Trophoblast cell (in vitro differentiated cells and primary cell): ENCODE measurements around the gene TMEM38B.
A peak's percentile ranks its signal among the peaks of the same experiment; 100 is the strongest.

Source experiments
- DNase-seq, 2 donors: peaks; one replicate each; pipeline ENCODE4 v3.0.0-alpha.2; 2016
- H2AFZ ChIP-seq: 2 replicates; pipeline ENCODE4 v1.6.1; 2013; ENCODE audit warnings: low read length, moderate library complexity, mild to moderate bottlenecking; ENCODE audit not compliant: insufficient read depth, poor library complexity
- H2AK5ac ChIP-seq: 2 replicates; pipeline ENCODE4 v1.6.1; 2013; ENCODE audit warnings: mild to moderate bottlenecking, low read length
- H2BK120ac ChIP-seq: 2 replicates; pipeline ENCODE4 v1.6.1; 2013; ENCODE audit warnings: low read length, mild to moderate bottlenecking, moderate library complexity; ENCODE audit not compliant: insufficient read depth, poor library complexity
- H2BK12ac ChIP-seq: 2 replicates; pipeline ENCODE4 v1.6.1; 2013; ENCODE audit warnings: mild to moderate bottlenecking, low read length, moderate library complexity
- H2BK5ac ChIP-seq: 2 replicates; pipeline ENCODE4 v1.6.1; 2013; ENCODE audit warnings: low read length, low read depth, moderate library complexity, mild to moderate bottlenecking; ENCODE audit not compliant: poor library complexity
- H3K14ac ChIP-seq: 2 replicates; pipeline ENCODE4 v1.6.1; 2013; ENCODE audit warnings: mild to moderate bottlenecking, low read length
- H3K18ac ChIP-seq: 2 replicates; pipeline ENCODE4 v1.6.1; 2013; ENCODE audit warnings: mild to moderate bottlenecking, low read length
- H3K23ac ChIP-seq: 2 replicates; pipeline ENCODE4 v1.6.1; 2013; ENCODE audit warnings: low read length
- H3K27ac ChIP-seq: 2 replicates; pipeline ENCODE4 v1.5.1; 2013; ENCODE audit warnings: low read depth, mild to moderate bottlenecking, inconsistent platforms, low read length, moderate library complexity
- H3K27me3 ChIP-seq: 2 replicates; pipeline ENCODE4 v1.6.1; 2013; ENCODE audit warnings: inconsistent platforms, mild to moderate bottlenecking, low read length, moderate library complexity; ENCODE audit not compliant: insufficient read depth
- H3K36me3 ChIP-seq, 2 experiments: 1 replicate in 1 of 2; 2 replicates in 1 of 2; pipeline ENCODE4 v1.6.1; 2013; ENCODE audit warnings: low read length in 2 of 2, mild to moderate bottlenecking in 2 of 2, moderate library complexity in 1 of 2; ENCODE audit not compliant: insufficient read depth in 2 of 2, control insufficient read depth in 1 of 2
- H3K4ac ChIP-seq: 2 replicates; pipeline ENCODE4 v1.6.1; 2013; ENCODE audit warnings: low read depth, mild to moderate bottlenecking, low read length, moderate library complexity
- H3K4me1 ChIP-seq, 2 experiments: 1 replicate in 1 of 2; 2 replicates in 1 of 2; pipeline ENCODE4 v1.6.1; 2013; ENCODE audit warnings: low read length in 2 of 2, mild to moderate bottlenecking in 2 of 2, moderate library complexity in 1 of 2; ENCODE audit not compliant: insufficient read depth in 2 of 2, control insufficient read depth in 1 of 2
- H3K4me2 ChIP-seq: 2 replicates; pipeline ENCODE4 v1.6.1; 2013; ENCODE audit warnings: inconsistent platforms, mild to moderate bottlenecking, low read length, moderate library complexity
- H3K4me3 ChIP-seq: 2 replicates; pipeline ENCODE4 v1.5.1; 2013; ENCODE audit warnings: mild to moderate bottlenecking, low read depth, low read length, inconsistent platforms
- H3K79me1 ChIP-seq: one replicate; pipeline ENCODE4 v1.6.1; 2013; ENCODE audit warnings: low read length
- H3K79me2 ChIP-seq: 2 replicates; pipeline ENCODE4 v1.6.1; 2013; ENCODE audit warnings: low read length, mild to moderate bottlenecking; ENCODE audit not compliant: control insufficient read depth, insufficient read depth, poor library complexity
- H3K9ac ChIP-seq: 2 replicates; pipeline ENCODE4 v1.6.1; 2013; ENCODE audit warnings: mild to moderate bottlenecking, low read length
- H3K9me3 ChIP-seq: 2 replicates; pipeline ENCODE4 v1.6.1; 2013; ENCODE audit warnings: low read depth, mild to moderate bottlenecking, control low read depth, inconsistent platforms, low read length; ENCODE audit not compliant: insufficient read depth
- H4K12ac ChIP-seq: 2 replicates; pipeline ENCODE4 v1.6.1; 2013; ENCODE audit warnings: low read depth, mild to moderate bottlenecking, low read length, moderate library complexity
- H4K8ac ChIP-seq: 2 replicates; pipeline ENCODE4 v1.6.1; 2013; ENCODE audit warnings: low read depth, mild to moderate bottlenecking, low read length, moderate library complexity
- H4K91ac ChIP-seq: one replicate; pipeline ENCODE4 v1.6.1; 2013; ENCODE audit warnings: low read depth, mild to moderate bottlenecking, low read length, moderate library complexity
- WGBS: extraction: QIAGEN DNeasy Blood & Tissue Kit; methylation state at CpG from one replicate; pipeline ENCODE4 v1.1.7; 2013; ENCODE audit warnings: missing lambda C conversion rate; ENCODE audit not compliant: insufficient read length, insufficient coverage; ENCODE audit errors: extremely low coverage; 5-methylcytosine and 5-hydroxymethylcytosine counted together

The TMEM38B gene

GRCh38 chr9:105678781-105679180, 15.6 kb upstream of the TMEM38B start:
- Histone ChIP-seq H2BK12ac (no peak overlapping the region), H3K4ac (no peak overlapping the region), H3K9me3 (no peaks in the 10 kb centered on the region), H3K27ac (no peak overlapping the region), H3K18ac (no peak overlapping the region), H3K79me2 (no peaks in the 10 kb centered on the region), H3K9ac (no peak overlapping the region), H2AFZ (no peak overlapping the region), H4K91ac (no peak overlapping the region), H3K23ac (no peak overlapping the region), H3K36me3 (no peaks in the 10 kb centered on the region), H3K4me1 (no peaks in the 10 kb centered on the region), H3K14ac (no peak overlapping the region), H4K8ac (no peak overlapping the region), H3K4me3 (no peak overlapping the region), H2BK120ac (no peak overlapping the region), H2AK5ac (no peak overlapping the region), H3K27me3 (no peaks in the 10 kb centered on the region), H2BK5ac (no peak overlapping the region), H4K12ac (no peak overlapping the region), H3K4me2 (no peak overlapping the region), H3K79me1 (no peaks in the 10 kb centered on the region)
- no CpG with 5 or more reads among the region's 1 CpG for WGBS
- peak in 1 of 2 donors; percentile 51 for DNase-seq

GRCh38 chr9:105679257-105680022, 14.9 kb upstream of the TMEM38B start:
- H3K9me3 ChIP-seq, result no peaks in the 10 kb centered on the region
- no CpG with 5 or more reads among the region's 8 CpGs for WGBS

GRCh38 chr9:105681313-105681712, 13.0 kb upstream of the TMEM38B start:
- Histone ChIP-seq H3K4me2 (no peak overlapping the region), H3K79me1 (no peaks in the 10 kb centered on the region), H3K27ac (no peak overlapping the region), H3K23ac (no peak overlapping the region), H4K91ac (no peak overlapping the region), H2AFZ (no peak overlapping the region), H4K8ac (no peak overlapping the region), H3K9ac (no peak overlapping the region), H3K18ac (no peak overlapping the region), H2BK120ac (no peak overlapping the region), H3K27me3 (no peaks in the 10 kb centered on the region), H3K4me3 (no peak overlapping the region), H2BK12ac (no peak overlapping the region), H3K9me3 (no peaks in the 10 kb centered on the region), H2AK5ac (no peak overlapping the region), H4K12ac (no peak overlapping the region), H3K79me2 (no peaks in the 10 kb centered on the region), H2BK5ac (no peak overlapping the region), H3K36me3 (no peaks in the 10 kb centered on the region), H3K4ac (no peak overlapping the region), H3K4me1 (no peaks in the 10 kb centered on the region), H3K14ac (no peak overlapping the region)
- no CpG with 5 or more reads among the region's 2 CpGs for WGBS
- DNase-seq, result no peak

More at GRCh38 chr9:105679257-105680022, 14.9 kb upstream of the TMEM38B start:
- H3K14ac ChIP-seq, result no peak overlapping the region
- H2BK120ac ChIP-seq, result no peak overlapping the region
- no peak overlapping the region for H2BK5ac ChIP-seq
- H3K27me3 ChIP-seq, result no peaks in the 10 kb centered on the region
- H3K27ac ChIP-seq, result no peak overlapping the region
- no peaks in the 10 kb centered on the region for H3K79me2 ChIP-seq
- H2AFZ ChIP-seq, result no peak overlapping the region
- H3K4me1 ChIP-seq, result no peaks in the 10 kb centered on the region
- H3K36me3 ChIP-seq, result no peaks in the 10 kb centered on the region
- no peak overlapping the region for H3K18ac ChIP-seq
- no peak overlapping the region for H3K4ac ChIP-seq
- H3K4me3 ChIP-seq, result no peak overlapping the region
- H3K79me1 ChIP-seq, result no peaks in the 10 kb centered on the region
- H2AK5ac ChIP-seq, result no peak overlapping the region
- no peak for DNase-seq
- no peak overlapping the region for H4K8ac ChIP-seq
- H3K4me2 ChIP-seq, result no peak overlapping the region
- H3K9ac ChIP-seq, result no peak overlapping the region
- no peak overlapping the region for H2BK12ac ChIP-seq
- no peak overlapping the region for H3K23ac ChIP-seq
- no peak overlapping the region for H4K91ac ChIP-seq
- no peak overlapping the region for H4K12ac ChIP-seq

- Histone ChIP-seq H2BK5ac (no peak overlapping the region), H2AFZ (no peak overlapping the region), H3K27me3 (no peaks in the 10 kb centered on the region), H3K4me2 (no peak overlapping the region), H3K9ac (no peak overlapping the region), H3K4ac (no peak overlapping the region), H2BK12ac (no peak overlapping the region), H3K79me2 (no peaks in the 10 kb centered on the region), H3K27ac (no peak overlapping the region), H3K4me1 (no peaks in the 10 kb centered on the region), H3K14ac (no peak overlapping the region), H3K23ac (no peak overlapping the region), H2AK5ac (no peak overlapping the region), H3K79me1 (no peaks in the 10 kb centered on the region), H4K8ac (no peak overlapping the region), H2BK120ac (no peak overlapping the region), H4K12ac (no peak overlapping the region), H3K9me3 (no peaks in the 10 kb centered on the region), H3K36me3 (no peaks in the 10 kb centered on the region), H3K18ac (no peak overlapping the region), H3K4me3 (no peak overlapping the region), H4K91ac (no peak overlapping the region)
- DNase-seq, result no peak
- no CpG with 5 or more reads among the region's 1 CpG for WGBS
Observed at GRCh38 chr9:105681724-105682123, 12.6 kb upstream of the TMEM38B start.
